Cortex of kidney (tissue), 1 donor: ENCODE results near the gene TNRC18.
"Not testable (repeated sequence)": the region's sequence is repeated elsewhere in the genome, so short reads cannot be mapped to it uniquely, and the experiment has no call there.

ENCODE experiments used
- DNase-seq: peaks from one replicate; lab custom pipeline; 2025; lab: John Stamatoyannopoulos, UW

The TNRC18 gene, protein sequence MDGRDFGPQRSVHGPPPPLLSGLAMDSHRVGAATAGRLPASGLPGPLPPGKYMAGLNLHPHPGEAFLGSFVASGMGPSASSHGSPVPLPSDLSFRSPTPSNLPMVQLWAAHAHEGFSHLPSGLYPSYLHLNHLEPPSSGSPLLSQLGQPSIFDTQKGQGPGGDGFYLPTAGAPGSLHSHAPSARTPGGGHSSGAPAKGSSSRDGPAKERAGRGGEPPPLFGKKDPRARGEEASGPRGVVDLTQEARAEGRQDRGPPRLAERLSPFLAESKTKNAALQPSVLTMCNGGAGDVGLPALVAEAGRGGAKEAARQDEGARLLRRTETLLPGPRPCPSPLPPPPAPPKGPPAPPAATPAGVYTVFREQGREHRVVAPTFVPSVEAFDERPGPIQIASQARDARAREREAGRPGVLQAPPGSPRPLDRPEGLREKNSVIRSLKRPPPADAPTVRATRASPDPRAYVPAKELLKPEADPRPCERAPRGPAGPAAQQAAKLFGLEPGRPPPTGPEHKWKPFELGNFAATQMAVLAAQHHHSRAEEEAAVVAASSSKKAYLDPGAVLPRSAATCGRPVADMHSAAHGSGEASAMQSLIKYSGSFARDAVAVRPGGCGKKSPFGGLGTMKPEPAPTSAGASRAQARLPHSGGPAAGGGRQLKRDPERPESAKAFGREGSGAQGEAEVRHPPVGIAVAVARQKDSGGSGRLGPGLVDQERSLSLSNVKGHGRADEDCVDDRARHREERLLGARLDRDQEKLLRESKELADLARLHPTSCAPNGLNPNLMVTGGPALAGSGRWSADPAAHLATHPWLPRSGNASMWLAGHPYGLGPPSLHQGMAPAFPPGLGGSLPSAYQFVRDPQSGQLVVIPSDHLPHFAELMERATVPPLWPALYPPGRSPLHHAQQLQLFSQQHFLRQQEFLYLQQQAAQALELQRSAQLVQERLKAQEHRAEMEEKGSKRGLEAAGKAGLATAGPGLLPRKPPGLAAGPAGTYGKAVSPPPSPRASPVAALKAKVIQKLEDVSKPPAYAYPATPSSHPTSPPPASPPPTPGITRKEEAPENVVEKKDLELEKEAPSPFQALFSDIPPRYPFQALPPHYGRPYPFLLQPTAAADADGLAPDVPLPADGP (N-terminal part only)

DNA sequence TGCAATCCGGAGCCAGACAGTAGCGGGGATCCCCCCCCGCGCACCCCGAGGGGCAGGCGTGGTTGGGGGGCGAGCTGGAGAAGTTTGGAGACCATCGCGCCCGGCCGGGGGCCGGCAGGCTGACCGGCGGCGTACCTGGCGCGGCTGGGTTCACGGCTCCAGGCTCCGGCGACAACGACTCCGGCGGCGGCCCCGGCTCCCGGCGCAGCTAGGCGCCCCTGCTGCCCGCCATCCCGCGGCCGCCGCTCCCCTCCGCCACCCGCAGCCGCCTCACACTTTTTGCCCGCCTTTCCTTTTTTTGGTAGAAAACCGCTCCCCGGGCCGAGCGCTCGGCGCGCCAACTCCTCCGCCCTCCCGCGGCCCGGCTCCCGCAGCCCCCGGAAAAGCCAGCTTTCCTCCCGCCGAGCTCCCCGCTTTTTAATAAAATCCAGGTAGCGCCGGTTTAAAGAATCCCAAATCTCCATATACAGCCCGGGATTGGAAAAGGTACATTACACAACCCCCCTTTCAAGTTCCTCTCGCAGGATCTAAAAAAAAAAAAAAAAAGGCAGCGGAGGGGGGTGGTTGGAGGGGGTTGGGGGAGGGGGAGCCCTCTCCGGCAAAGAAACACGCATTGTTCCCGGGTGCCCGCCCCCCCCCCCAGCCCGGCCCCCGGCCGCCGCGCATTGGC, at the start of gene TNRC18:
TNRC18 (minus strand) TSS at position 529 of the 670 bp plus-strand sequence. CDS start 2,588 bp downstream, outside the sequence.
- no peak for DNase-seq

- DNase-seq = no peak
Observed at GRCh38 chr7:5472432-5473315, 49.0 kb upstream of the TNRC18 start.

GRCh38 chr7:5471623-5472022, 48.0 kb upstream of the TNRC18 start:
- not testable (repeated sequence) for DNase-seq

DNA sequence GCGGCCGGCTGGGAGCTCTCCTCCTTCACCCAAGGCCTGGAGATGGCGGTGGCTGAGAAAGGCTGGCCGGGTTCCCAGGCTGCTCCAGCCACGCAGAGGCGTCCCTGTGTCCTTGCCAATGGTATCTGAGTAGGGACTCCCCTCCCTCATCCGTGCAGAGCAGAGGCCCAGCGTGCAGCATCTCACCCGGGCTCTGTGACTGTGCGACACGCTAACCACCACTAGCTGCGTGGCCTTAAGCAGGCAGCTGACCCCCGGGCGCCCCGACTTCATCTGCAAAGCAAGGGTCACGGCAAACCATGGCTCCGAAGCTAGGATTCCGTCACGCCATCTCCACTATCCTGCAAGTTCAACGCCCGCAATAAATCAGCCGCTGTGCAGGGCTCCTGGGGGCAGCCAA, 47.2 kb upstream of the TNRC18 start:
- no peak for DNase-seq

DNA sequence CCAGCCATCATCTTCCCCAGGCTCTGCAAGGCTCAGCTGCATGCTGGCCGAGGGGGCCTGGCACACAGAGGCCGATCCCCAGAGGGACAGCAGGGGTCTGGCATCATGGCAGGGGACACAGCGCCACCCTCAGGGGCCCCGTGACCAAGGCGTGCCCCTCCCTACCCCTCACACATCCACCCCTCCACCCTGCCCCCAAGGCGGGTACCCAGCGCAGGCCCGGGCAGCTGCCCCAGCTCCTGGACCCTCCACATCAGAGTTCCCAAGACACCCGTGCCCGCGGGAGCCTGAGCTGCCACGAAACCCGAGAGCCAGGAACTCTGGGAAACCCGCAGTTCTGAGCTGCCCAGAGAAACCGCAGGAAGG, 46.5 kb upstream of the TNRC18 start:
- no peak for DNase-seq

DNA sequence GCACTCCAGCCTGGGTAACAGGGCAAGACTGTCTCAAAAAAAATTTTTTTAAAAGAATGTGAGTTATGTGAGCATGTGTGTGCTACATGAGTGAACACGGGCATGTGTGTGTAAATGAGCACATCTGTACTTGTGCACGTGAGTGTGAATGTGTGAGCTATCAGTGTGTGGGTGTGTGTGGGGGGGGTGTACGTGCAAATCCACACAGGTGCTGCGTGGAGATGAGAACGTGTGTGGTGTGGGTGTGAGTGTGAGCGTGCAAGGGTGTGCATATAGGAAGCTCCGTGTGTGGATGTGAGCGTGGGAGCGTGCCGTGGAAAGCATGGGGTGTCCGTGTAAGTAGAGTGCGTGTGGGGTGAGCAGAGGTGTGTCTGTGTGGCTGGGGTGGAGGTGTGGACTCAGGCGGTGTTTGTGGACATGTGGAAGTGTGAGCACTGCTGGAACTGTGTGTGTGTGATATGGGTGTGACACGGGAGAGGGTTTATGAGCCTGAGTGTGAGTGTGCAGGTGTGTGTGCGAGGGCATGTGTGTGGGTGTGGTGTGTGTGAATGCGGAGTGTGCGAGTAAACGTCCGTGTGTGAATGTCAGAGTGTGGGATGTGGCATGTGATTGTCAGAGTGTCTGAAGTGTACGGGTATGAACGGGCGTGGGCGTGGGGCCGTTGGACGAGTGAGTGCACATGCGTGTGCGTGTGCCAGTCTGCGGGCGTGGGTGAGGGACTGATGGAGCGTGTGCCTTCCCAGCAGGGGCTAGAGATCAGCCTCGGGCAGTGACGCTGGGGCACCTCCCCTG, 45.9 kb upstream of the TNRC18 start:
- no peak for DNase-seq

DNA sequence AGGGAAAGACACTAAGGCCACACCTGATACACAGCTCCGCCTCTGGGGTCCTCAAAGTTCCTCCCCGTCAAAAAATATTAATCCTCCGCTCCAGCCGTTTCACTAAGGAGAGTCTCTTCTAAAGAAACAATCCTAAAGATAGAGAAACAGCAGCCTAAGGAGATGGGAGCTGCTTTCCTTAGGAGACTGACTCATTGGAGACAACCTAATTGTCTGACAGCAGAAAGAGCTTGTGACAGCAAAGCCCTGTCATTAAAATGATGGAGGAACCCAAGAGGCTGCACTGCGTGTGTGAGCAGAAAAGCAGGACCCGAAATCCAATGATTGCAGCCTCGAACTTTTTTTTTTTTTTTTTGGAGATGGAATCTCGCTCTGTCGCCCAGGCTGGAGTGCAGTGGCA, 44.0 kb upstream of the TNRC18 start:
- DNase-seq = no peak

DNA sequence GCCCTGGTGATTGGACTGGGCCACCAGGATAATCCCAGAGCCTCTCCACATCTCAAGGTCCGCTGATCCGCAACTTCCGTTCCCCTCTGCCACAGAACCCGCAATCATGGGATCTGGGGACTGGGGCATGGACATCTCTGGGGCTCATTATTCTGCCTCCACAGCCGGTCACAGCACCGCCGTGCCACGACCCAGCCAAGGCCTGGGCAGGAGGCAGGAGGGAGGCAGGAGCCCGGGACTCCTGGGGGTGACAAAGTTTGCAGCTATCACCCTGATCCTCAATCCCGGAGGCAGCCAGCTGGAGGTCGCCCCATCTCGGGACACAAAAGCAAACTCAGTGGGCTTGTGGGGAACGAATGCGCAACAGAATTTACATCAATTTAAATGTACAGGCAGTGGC, 42.9 kb upstream of the TNRC18 start:
- DNase-seq = no peak

DNA sequence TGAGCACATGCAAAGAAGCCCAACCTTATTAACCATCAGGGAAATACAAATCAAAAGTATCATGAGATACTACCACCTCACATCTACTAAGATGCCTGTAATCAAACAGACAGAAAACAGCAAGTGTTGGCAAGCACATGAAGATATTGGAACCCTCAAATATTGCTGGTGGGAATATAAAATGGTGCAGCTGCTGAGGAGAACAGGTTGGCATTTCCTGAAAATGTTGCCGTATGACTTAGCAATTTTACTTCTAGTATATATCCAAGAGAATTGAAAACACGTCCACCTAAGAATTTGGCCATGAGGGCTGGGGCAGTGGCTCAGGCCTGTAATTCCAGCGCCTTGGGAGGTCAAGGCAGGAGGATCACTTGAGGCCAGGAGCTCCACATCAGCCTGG, 39.4 kb upstream of the TNRC18 start:
- DNase-seq = no peak

GRCh38 chr7:5462216-5462615, 38.6 kb upstream of the TNRC18 start:
- DNase-seq = no peak

DNA sequence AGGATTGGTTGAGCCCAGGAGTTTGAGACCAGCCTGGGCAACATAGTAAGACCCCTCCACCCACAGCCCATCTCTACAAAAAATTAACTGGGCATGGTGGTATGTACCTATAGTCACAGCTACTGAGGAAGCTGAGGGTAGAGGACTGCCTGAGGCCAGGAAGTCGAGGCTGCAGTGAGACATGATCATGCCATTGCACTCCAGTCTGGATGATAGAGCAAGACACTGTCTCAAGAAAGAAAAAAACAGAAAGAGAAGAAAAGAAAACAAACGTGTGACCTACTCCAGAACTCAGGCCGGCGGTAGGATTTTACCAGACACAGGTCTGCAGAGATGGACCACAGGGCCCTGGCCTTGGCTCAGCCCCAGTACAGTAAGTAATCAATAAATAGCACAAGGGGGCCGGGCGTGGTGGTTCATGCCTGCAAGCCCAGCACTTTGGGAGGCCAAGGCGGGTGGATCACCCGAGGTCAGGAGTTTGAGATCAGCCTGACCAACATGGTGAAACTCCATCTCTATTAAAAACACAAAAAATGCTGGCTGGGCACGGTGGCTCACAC, 35.4 kb upstream of the TNRC18 start:
- DNase-seq = no peak

DNA sequence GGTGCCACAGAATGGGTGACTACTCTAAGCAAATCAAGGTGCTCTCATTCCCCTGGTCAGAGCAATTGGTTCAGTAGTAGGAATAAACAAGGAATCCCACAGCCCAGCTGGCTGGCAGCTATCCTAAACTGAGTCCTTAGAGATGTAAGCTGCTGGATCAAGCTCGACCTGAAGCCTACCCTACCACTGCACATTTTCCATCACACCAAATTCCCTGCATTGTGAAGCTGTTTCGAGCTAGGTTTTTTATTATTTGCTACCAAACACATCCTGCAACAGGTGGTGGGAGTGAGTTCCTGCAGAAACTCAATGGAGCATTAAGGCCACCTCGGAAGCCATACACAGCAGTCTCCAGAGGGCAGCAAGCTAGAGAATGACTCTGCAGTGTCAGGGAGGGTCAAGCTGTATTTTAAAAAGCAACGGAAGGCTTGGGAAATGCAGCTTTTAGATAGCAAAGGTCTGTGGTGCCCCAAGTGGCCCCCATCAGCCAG, 33.7 kb upstream of the TNRC18 start:
- DNase-seq = no peak

DNA sequence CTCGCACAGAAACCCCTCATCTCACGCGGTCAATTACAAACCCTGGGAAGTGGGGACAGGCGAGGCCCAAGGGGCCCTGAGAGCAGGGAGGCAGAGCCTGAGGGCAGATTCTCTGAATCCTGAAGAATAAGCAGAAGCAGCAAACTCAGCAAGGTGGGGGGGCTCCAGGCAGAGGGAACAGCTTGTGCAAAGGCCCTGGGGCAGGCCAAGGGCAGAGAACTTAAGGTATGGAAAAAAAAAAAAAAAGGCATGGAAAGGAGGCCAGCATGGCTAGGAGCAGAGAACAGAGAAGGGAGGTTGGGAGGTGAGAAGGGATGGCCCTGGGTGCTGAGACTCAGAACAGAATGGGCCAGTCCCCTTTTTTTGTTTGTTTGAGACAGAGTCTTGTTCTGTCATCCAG, 32.8 kb upstream of the TNRC18 start:
- no peak for DNase-seq

DNA sequence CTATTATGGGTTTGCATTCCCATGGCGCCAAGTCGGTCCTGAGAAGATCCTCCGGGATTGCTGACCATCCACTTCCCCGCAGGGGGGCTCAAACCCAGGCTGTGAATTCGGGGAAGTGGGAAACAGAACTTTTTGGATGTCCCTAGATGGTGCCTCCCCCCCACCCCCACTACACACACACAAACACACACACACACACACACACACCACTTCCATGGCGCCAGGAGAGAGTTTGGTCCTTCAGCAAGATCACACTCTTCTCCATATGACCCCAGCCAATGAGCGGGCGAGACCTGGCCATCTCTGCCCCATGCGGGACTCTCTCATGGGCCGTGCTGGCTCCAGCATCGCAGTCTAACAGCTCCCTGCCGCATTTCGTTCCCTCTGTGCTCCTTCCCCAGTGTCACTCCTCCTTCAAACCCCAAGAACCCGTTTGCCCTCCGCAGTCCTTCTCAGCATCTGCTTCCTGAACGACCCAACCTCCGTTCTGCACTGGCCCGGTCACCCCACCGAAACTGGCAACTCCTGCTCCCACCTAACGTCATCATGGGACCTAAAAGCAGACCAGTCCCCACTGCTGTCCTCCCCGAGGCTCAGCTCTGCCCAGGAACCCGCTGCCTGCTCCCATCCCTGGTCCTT, 32.1 kb upstream of the TNRC18 start:
- DNase-seq = no peak

GRCh38 chr7:5455175-5455574, 31.5 kb upstream of the TNRC18 start:
- no peak for DNase-seq

- no peak for DNase-seq
Observed at GRCh38 chr7:5454485-5454884, 30.9 kb upstream of the TNRC18 start.

GRCh38 chr7:5453566-5454075, 30.0 kb upstream of the TNRC18 start:
- DNase-seq = no peak

- DNase-seq = no peak
Observed at GRCh38 chr7:5452937-5453540, 29.4 kb upstream of the TNRC18 start.

DNA sequence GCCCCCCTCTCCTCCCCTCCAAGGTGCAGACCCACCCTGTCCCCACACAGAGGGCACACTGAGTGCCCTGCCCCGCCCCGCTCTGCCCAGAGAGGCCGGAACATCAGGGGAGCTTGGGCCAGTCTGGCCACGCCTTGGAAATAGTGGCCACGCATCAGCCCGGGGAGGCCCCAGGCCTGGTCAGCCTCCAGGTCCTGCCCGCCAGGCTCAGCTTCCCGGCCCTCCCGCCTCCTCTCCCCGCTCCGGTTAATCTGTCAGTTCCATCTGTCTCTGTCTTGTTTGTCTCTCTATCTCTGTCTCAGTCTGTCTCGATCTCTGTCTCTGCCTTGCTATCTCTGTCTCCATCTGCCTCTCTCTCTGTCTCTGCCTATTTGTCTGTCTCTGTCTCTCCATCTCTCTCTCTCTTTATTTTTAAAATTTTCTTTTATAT, 28.9 kb upstream of the TNRC18 start:
- DNase-seq = no peak
